Panc1 (cell line): ENCODE results near the gene PNO1. TPM values are rescaled to one million over a fixed set of nuclear protein-coding genes. Genes with fewer than 3 reads are reported as not detected.

Experiments
- total RNA-seq: library from RNA; stranded (reverse); gene quantifications from one replicate; pipeline ENCODE4 v1.2.1, GENCODE V29; 2021; ENCODE audit not compliant: unreplicated experiment

The PNO1 gene
- total RNA-seq, 1 experiment from 2014 or later = 37.7 TPM

Other genes starting within 250 kb of the PNO1 start
- 16.8 TPM for gene C1D, start 94.9 kb upstream of the PNO1 start, total RNA-seq
- gene PPP3R1, start 94.6 kb downstream of the PNO1 start, total RNA-seq = 77.9 TPM
- gene CNRIP1, start 162.1 kb downstream of the PNO1 start, total RNA-seq = not detected
- 0.13 TPM for gene PLEK, start 207.4 kb downstream of the PNO1 start, total RNA-seq